GM18505 (cell line): Measurements from ENCODE around the gene SCLY.

ENCODE experiments used
- ATAC-seq: cut with Tn5 transposase; IDR thresholded peaks from one replicate; pipeline ENCODE4 v1.9.1; 2021; ENCODE audit not compliant: unreplicated experiment
- POLR2A ChIP-seq: IDR thresholded peaks from 4 replicates; pipeline ENCODE4 v1.6.1; 2011; ENCODE audit warnings: borderline replicate concordance; ENCODE audit not compliant: insufficient read depth, insufficient read length; ENCODE audit errors: extremely low read depth

SCLY gene

DNA sequence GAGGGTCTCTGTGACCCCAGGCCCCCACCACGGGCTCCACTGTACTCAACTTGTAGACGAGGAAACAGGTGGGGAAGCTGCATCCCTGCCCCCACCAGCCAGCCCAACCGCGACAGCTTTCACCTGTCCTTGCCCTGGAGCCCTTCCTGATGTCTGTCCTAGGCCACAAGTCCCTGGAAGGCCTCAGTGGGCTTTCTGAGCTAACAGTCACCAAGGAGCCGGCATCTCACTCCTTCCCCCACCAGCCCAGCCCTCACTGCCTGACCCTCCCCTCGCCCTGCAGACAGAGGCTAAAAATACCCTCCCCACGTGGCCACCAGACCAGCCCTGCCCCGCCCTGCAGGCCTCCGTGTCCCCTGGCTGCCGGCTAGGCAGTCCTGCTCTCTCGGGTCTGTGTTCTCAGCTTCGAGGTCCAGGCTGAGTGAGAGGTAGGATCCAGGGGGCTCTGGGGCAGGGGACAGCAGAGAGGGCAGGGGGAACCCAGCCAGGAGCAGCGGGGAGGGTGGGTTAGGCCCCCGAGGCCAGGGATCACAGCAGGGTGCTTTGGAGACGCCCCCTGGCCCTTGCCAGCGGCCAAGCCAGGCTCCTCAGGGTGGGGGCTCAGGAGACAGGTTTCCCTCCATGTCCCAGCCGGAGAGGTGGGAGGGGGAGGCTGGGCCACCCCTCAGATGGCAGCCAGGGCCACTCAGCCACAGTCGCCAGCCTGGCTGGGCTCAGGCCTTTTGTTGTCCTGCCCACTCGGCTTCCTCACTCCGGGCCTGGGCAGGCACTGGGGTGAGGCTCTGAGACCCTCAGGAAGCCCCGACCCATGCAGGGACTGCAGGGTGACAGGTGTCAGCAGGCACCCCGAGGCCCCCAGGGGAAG lies 77.8 kb downstream of the SCLY start, which contains the start of gene KLHL30:
Gene KLHL30, plus strand, starts transcription at position 338 of the 865 bp plus-strand sequence. CDS start 2,087 bp downstream, outside the sequence.
- ATAC-seq: no peak
- no peak for TF ChIP-seq POLR2A

DNA sequence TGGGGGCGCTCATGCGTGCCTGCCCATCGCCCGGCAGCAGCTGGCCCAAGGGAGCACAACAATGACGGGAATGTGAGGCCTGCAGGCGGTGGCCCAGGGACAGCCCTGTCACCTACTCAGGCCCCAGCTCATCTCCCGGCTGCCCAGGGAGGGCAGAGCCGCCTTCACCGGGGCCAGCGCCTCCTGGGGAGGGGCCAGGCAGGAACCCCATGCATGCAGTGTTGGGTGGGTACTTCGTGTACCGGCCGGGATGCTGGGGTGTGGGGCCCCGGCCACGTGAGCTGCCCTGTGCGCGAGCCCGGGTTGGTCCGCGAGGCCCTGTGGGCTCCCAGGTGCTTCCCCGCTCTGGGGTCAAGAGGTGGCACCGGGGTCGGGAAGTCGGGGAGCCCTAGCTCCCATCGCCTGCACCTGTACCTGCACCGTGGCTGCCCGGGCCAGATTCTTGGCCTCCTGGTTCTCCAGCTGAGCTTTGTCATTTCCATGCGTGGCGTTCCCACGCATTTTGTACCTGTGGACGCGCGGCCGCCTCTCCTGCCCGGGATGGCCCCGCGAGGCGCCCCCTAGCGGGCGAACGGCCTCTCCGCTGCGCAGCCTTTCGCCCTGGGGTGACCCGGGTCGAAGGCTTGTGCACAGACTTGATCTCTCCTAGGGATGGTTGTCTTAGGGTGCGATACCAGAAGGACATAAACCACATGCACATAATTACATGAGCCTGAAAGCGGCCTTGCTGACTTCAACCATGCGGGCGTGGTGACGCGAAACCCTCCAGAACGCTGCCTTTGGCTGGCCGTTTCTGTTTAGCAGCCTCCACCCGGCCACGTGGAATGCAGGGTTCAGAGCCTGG lies 78.6 kb downstream of the SCLY start:
- no peak for ATAC-seq
- TF ChIP-seq POLR2A: no peak

DNA sequence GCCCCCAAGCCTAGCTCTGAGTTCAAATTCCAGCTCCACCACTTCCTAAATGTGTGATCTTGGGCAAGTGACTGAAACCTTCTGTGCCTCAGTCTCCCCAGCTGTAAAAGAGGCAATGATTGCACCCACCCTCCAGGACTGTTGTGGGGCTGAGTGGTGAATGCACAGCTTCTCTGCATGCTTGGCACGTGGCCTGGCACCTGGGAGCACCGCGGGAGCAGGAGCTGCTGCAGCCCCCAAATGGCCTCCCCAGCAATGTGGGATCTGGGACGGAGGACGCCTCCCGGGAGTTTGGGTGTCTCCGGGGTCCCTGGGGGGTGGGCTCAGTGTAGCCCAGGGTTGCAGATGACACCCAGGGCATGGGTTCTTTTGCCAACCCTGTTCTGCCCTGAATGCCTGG lies 79.2 kb downstream of the SCLY start:
- ATAC-seq: no peak
- no peak for TF ChIP-seq POLR2A

DNA sequence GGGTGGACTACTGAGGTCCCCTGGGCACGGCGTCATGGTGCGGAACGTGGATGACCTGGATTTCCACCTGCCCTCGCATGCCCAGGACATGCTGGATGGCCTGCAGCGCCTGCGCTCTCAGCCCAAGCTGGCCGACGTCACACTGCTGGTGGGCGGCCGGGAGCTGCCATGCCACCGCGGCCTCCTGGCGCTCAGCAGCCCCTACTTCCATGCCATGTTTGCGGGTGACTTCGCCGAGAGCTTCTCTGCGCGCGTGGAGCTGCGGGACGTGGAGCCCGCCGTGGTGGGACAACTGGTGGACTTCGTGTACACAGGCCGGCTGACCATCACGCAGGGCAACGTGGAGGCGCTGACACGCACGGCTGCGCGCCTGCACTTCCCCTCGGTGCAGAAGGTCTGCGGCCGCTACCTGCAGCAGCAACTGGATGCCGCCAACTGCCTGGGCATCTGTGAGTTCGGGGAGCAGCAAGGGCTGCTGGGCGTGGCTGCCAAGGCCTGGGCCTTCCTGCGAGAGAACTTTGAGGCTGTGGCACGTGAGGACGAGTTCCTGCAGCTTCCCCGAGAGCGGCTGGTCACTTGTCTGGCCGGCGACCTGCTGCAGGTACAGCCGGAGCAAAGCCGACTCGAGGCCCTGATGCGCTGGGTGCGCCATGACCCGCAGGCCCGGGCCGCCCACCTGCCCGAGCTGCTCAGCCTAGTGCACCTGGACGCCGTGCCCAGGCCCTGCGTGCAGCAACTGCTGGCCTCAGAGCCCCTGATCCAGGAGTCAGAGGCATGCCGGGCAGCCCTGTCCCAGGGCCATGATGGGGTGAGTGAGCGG lies 80.1 kb downstream of the SCLY start:
- no peak for ATAC-seq
- TF ChIP-seq POLR2A: no peak

DNA sequence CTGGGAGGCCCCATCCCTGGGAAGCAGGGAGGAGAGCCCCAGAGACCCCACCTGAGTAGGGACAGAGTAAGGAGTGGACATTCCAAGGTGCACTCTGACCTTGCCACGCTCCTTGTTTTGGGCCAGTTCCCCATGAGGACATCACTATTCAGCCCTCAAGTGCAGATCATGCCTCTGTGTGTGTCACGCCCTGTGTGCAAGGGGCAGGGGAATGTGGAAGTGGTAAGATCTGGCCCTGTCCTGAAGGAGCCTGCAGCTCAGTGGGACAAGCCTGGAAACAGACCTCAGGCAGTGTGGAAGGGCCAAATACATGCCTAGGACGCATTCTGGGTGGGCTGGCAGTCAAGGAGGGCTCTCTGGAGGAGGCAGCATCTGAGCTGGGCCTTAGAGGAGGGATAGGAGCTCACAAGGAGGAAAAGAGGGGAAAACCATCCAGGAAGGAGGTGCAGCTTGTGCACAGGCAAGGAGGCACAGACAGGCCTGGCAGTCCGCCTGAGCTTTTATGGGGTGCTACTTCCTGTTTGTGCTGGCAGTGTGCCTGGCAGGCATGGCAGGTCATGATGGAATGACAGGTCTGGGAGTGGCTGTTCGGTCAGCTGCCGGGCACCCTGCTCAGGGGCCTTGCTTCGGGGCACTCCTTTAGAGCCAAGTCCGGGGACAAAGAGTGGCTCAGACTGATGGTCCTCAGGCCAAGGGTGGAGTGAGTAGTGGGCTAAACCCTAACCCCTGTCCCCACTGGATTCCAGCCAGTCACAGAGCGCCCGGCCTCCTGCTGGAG lies 80.9 kb downstream of the SCLY start:
- no peak for TF ChIP-seq POLR2A
- ATAC-seq: no peak

DNA sequence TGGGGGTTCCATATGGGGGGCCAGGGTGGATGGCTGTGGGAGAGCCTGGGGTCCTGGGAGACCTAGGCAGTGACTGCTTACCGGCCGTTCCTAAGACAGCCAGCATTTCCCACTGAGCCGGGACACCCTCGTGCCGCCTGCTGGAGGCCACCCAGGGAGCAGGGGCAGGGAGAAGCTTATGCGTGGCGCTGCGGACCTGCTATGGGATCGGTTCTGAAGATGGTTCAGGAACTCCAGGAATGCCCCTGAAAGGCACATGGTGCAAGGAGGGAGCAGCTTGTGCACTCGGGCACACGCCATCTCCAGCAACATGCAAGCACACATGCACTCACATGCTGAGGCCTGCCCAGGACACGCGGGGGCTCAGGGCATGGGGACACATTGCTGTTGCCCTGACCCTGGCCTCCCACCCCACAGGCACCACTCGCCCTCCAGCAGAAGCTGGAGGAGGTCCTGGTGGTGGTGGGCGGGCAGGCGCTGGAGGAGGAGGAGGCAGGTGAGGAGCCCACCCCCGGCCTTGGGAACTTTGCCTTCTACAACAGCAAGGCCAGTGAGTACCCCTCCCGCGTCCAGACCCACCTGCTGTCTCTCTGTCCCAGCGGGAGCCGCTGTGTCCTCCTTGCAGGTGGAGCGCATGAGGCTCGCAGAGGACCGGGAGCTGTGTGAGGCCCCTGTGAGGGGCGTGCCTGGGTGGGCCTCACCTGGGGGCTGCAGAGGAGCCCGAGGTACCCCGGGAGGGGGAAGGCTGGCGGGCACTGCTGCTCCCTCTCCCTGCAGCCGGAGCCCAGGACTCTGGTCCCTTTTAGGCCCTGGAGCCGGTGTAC lies 81.8 kb downstream of the SCLY start:
- no peak for TF ChIP-seq POLR2A
- ATAC-seq: no peak

DNA sequence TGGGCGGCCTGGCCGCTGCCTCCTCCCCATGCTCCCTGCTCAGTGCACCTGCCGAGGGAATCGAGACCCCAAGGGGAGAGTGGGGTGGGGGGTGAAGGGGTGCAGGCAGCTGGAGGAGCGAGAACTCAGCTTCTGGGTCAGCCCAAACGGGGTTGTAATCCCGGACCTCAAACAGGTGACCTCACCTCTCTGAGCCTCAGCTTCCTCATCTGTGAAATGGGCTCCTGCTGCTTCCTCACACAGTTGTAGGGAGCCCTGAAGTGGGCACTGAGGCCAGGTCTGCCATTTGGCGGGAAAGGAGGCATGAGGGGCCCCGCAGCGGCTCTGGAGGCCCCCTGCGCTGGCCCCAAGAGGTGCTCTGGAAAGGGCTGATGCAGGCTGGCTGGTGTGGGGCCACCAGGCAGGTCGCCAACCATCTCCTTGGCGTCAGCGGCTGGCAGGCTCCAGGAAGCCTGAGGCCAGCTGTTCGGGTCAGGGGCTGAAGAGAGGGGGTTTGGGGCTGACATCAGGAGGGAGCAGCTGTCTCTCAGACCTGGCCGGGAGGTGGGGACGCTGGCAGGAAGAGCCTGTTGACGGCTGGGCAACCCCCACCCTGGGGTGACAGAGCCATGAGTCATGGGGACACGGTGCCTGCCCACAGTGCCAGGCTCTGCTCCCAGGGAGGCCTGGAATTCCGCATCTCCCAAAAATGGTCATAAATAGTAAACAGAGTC lies 82.6 kb downstream of the SCLY start:
- TF ChIP-seq POLR2A: no peak
- no peak for ATAC-seq

DNA sequence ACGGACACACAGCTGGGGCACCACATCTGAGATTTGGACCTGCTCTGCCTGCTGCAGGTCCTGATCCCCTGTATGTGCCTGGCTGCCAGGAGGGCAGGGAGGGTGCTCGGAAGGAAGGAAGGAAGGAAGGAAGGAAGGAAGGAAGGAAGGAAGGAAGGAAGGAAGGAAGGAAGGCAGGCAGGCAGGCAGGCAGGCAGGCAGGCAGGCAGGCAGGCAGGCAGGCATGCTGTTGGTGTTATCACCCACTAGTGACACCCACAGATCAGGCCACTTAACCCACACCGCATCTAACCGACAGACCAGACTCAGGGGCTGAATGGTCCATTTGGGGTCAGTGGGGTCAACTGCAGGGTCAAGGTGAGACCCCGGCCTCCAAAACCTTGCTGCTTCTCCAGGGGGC lies 83.5 kb downstream of the SCLY start:
- ATAC-seq: no peak
- TF ChIP-seq POLR2A: no peak

DNA sequence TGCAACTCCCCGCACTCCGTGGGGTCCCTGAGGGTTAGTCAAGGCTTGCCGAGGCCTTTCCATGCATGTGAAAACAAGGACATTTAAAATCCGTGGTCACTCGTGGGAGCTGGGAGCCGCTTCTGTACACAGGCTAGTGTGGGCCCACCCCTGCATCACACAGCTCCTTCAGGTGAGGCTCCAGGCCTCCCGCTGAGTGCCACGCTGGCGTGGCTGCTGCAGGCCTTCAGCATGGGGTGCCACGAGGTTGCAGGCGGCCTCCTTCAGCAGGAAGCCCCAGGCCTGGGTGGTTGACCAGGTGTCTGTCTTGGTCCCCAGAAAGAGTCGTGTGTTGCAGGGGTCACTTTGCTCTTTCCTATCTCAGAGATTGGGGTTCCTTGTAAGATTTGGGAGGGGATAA lies 84.2 kb downstream of the SCLY start:
- no peak for TF ChIP-seq POLR2A
- ATAC-seq: no peak

DNA sequence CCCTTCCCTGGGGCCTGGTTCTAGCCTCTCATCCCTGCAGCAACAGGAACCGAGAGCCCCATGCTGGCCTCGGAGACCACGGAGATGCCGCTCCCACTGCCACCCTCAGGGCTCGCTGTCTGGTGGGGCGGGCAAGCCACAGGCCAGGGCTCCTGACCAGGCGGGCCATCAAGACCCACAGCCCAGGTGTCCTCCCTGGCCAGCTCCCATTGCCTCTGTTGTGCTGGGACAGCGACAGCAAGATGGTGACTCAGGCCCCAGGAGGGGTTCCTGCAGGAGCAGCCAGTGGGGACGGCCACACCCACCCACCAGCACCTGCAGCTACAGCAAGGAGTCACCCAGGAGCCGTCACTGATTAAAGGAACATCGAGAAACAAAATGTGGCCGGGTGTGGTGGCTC lies 85.0 kb downstream of the SCLY start:
- no peak for ATAC-seq
- TF ChIP-seq POLR2A: no peak

DNA sequence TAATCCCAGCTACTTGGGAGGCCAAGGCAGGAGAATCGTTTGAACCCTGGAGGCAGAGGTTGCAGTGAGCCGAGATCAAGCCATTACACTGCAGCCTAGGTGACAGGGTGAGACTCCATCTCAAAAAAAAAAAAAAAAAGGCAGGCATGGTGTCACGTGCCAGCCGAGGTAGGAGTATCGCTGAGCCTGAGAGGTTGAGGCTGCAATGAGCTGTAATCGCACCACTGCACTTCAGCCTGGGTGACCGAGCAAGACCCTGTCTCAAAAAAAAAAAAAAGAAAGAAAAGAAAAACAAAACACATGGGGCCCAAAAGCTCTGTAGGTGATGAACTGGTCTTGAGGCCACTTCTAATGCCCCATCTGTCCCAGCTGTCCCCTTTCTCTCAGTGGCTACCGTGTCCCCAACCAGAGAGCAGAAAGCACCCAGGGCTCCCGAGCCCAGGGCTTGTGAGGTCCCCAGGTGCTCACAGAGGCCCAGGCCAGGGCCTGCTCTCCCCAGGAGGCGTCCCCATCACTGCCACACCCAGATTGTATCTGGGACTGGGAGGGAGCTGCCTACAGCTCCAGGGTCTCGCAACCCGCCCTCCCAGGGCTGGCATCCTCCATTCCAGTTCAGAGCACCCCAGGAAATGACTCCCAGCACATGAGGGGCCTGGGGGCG lies 86.2 kb downstream of the SCLY start:
- ATAC-seq: no peak
- no peak for TF ChIP-seq POLR2A

DNA sequence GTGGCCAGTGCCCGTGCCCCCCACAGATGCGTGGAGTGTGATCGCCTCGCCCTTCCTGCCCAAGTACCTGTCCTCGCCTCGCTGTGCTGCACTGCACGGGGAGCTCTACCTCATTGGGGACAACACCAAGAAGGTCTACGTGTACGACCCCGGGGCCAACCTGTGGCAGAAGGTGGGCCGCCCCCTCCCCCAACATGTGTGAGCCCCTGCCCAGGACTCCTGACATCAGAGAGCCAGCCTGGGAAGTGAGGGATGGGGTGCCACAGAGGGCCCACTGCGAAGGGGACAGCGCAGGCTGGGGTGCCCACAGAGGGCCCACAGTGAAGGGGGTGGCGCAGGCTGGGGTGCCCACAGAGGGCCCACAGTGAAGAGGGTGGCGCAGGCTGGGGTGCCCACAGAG lies 88.2 kb downstream of the SCLY start:
- TF ChIP-seq POLR2A: no peak
- ATAC-seq: no peak
